Measurements from ENCODE around the gene ADAMTS13. TPM values are rescaled to one million over a fixed set of nuclear protein-coding genes. Genes with fewer than 3 reads are reported as not detected.
"Not testable (repeated sequence)": the region's sequence is repeated elsewhere in the genome, so short reads cannot be mapped to it uniquely, and the experiment has no call there.

Gene ADAMTS13
- total RNA-seq, 4 donors from 2014 or later = 1.1 to 2.7 (median 1.8) TPM

GRCh38 chr9:133448487-133448972 is 26.4 kb downstream of the ADAMTS13 start:
- 72 to 84% methylated on average over 10 of the region's 13 CpGs for WGBS, 2 donors
- H3K4me3 ChIP-seq (ENCODE audit: low read depth, poor library complexity, severe bottlenecking) = no peak overlapping the region
- no peak for DNase-seq (ENCODE audit: low spot score in 2 of 2)
- intact Hi-C loops (cut with DNase I; ENCODE audit: low total_unique reads) = no loop called here
- TF ChIP-seq CTCF (IDR thresholded peaks at IDR 0.05) (no peak), POLR2A (IDR thresholded peaks at IDR 0.05) (no peak)

- no peak overlapping the region for H3K4me3 ChIP-seq (ENCODE audit: low read depth, poor library complexity, severe bottlenecking)
- intact Hi-C loops (cut with DNase I; ENCODE audit: low total_unique reads) = no loop called here
- WGBS, 2 donors = 72 to 82% methylated on average over 12 of the region's 12 CpGs
- no peak for DNase-seq (ENCODE audit: low spot score in 2 of 2)
- TF ChIP-seq CTCF (IDR thresholded peaks at IDR 0.05) (no peak), POLR2A (IDR thresholded peaks at IDR 0.05) (no peak)
Measured at GRCh38 chr9:133449760-133450159, 27.6 kb downstream of the ADAMTS13 start.

DNA sequence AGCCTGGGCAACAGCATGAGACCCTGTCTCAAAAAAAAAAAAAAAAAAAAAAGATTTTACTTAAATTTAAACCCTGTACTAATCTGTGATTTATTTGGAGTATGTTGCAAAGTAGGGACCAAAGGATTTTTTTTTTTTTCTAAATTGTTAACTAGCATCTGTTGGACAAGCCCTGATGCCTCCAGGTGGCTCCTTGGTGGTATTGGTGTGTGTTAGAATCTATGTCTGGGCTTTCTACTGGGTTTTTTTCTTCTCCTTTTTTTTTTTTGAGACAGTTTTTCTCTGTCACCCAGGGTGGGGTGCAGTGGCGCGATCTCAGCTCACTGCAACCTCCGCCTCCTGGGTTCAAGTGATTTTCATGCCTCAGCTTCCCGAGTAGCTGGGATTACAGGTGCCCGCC is 29.7 kb downstream of the ADAMTS13 start:
- H3K4me3 ChIP-seq (ENCODE audit: low read depth, poor library complexity, severe bottlenecking); intact Hi-C loops (cut with DNase I; ENCODE audit: low total_unique reads); DNase-seq (ENCODE audit: low spot score in 2 of 2): not testable (repeated sequence)
- 87 to 92% methylated on average over 5 of the region's 5 CpGs for WGBS, 2 donors

DNA sequence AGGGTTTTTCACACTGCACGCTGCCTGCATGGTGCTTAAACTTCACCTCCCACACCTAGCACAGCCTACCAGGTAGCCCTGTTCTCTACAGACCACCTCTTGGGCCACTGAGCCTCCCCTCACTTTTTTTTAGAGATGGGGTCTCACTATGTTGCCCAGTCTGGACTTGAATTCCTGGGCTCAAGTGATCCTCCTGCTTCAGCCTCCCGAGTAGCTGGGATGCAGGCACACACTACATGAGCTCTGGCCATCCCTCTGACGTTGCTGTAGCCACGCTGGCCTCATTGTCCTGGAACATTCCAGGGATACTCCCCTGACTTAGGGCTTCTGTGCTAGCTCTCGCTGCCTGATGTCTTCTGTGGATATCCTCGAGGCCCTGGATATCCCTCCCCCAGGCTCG is 30.4 kb downstream of the ADAMTS13 start:
- intact Hi-C loops (cut with DNase I; ENCODE audit: low total_unique reads) = no loop called here
- no peak overlapping the region for H3K4me3 ChIP-seq (ENCODE audit: low read depth, poor library complexity, severe bottlenecking)
- 88 to 93% methylated on average over 7 of the region's 7 CpGs for WGBS, 2 donors
- no peak for TF ChIP-seq CTCF (IDR thresholded peaks at IDR 0.05)
- no peak for TF ChIP-seq POLR2A (IDR thresholded peaks at IDR 0.05)
- DNase-seq (ENCODE audit: low spot score in 2 of 2) = no peak

- intact Hi-C loops (cut with DNase I; ENCODE audit: low total_unique reads) = no loop called here
- DNase-seq (ENCODE audit: low spot score in 2 of 2) = no peak
- TF ChIP-seq CTCF (IDR thresholded peaks at IDR 0.05) = no peak
- TF ChIP-seq POLR2A (IDR thresholded peaks at IDR 0.05) = no peak
- H3K4me3 ChIP-seq (ENCODE audit: low read depth, poor library complexity, severe bottlenecking) = no peak overlapping the region
- 56 to 74% methylated on average over 11 of the region's 11 CpGs for WGBS, 2 donors
Measured at GRCh38 chr9:133453651-133454050, 31.5 kb downstream of the ADAMTS13 start.

GRCh38 chr9:133454325-133454724 is 32.2 kb downstream of the ADAMTS13 start:
- DNase-seq (ENCODE audit: low spot score in 2 of 2) = no peak
- no peak overlapping the region for H3K4me3 ChIP-seq (ENCODE audit: low read depth, poor library complexity, severe bottlenecking)
- TF ChIP-seq POLR2A (IDR thresholded peaks at IDR 0.05) (no peak), CTCF (IDR thresholded peaks at IDR 0.05) (no peak)
- intact Hi-C loops (cut with DNase I; ENCODE audit: low total_unique reads) = no loop called here
- 85 to 97% methylated on average over 5 to 16 of the region's 19 CpGs for WGBS, 2 donors
